Cerebellar cortex (tissue), 1 donor: ENCODE measurements around the gene GAPT.

ENCODE experiments used
- DNase-seq: peaks from one replicate; pipeline ENCODE4 v3.0.0-alpha.2; 2015; ENCODE audit warnings: low spot score

GAPT gene

DNA sequence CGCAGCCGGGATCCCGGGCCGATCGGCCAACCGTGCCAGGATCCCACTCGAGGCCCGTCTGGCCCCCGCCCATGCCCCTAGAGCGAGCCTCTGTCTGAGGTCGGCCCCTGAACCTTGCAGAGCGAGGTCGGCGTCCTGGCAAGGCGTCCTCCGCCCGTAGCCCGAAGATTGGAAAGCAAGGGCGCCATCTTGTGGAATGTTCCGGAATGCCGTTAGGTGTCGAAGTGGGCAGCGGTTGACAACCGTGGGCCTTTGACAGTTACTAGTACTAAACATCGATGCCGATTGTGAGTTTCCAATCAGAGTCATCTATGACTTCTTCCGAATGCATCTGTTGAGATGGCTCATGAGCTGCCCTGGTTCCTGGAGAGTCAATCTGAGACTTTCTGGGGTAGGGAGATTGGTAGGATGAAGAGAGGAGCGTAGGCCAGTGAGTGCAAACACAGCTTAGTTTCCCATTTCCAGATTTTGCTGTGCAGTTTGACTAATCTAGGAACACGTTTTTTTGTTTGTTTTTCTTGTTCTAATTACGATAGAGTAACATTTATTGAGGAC is 30.4 kb upstream of the GAPT start:
- peak; percentile 80 for DNase-seq

DNA sequence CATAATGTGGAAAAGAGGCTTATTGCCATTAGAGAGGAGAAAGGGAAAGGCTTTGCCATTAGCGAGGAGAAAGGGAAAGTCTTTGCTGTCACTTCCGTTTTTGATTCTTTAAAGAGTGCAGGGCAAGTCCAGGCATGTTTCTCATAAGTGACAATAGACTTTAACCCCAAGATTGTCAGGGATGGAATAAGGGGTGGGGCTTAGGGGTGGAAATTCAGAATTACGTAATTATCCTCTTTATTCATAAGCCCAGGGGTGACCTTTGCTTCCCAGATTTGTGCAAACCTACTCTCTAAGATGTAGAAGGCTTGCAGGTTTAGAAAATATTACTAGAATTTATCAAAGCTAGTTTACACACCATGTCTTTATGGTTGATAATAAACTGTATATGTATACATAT is 29.1 kb upstream of the GAPT start:
- DNase-seq = no peak

- DNase-seq = peak; percentile 68
Observed at GRCh38 chr5:58462623-58463230, 28.5 kb upstream of the GAPT start.

DNA sequence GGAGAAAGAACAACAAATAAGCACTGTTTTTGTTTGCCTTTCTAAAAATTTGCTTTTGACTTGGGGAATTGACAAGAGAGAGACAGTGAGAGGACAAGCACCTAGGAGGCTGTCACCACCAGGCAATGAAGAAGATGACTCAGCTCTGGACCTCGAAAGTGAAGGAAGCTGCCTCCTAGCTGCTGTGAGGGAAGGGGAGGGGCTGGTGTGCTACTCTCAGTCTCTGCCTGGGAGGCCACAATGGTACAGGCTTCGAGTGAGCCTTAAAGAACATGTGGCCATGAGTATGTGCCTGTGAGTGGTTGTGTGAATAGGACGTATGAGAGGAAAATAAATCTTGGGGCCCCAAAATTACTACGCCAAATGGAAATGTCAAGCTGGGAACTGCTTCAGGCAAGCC is 24.3 kb upstream of the GAPT start:
- DNase-seq = no peak

- DNase-seq = no peak
Observed at GRCh38 chr5:58469896-58470295, 21.3 kb upstream of the GAPT start.

DNA sequence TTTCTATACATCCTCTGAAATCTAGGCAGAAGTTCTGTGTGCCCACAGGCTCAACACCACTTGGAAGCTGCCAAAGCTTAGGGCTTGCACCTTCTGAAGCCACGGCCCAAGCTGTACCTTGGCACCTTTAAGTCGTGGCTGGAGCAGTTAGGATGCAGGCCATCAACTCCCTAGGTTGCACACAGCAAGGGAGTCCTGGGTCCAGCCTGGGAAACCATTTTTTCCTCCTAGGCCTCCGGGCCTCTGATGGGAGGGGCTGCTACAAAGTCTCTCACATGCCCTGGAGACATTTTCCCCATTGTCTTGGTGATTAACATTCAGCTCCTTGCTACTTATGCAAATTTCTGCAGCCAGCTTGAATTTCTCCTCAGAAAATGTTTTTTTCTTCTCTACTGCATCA is 15.8 kb upstream of the GAPT start:
- no peak for DNase-seq

- DNase-seq = no peak
Observed at GRCh38 chr5:58477760-58478376, 13.4 kb upstream of the GAPT start.

GRCh38 chr5:58481066-58481676 is 10.1 kb upstream of the GAPT start:
- no peak for DNase-seq

DNA sequence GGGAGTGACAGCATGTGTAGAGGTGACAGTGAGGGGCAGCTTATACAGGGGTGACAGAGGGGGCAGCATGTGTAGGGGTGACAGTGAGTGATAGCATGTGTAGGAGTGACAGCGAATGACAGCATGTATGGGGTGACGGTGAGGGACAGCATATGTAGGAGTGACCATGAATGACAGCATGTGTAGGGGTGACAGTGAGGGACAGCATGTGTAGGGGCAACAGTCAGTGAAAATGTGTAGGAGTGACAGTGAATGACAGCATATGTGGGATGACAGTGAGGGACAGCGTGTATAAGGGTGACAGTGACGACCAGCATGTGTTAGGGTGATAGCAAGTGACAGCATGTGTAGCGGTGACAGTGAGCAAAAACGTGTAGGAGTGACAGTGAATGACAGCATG is 9.4 kb upstream of the GAPT start:
- no peak for DNase-seq

GRCh38 chr5:58482536-58482935 is 8.7 kb upstream of the GAPT start:
- DNase-seq = no peak

- DNase-seq = no peak
Observed at GRCh38 chr5:58484505-58484904, 6.7 kb upstream of the GAPT start.

DNA sequence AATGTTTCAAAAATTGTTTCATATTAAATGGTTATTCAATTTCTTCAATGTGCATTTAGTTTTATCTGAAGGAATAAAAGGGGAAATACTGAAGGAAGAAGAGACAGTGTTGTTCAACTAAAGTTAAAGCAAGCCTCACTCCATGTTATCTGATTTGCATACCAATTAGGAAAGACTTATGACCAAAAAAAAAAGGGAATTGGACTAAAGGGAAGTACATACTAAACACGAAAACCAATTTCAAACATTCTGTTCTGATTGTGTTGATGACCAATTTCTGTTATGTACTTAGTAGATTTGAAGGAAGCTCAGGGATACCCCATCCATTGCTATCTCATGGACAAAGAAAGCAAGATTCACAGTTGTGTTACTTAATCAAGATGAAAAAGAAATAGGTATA is 4.9 kb upstream of the GAPT start:
- no peak for DNase-seq

DNA sequence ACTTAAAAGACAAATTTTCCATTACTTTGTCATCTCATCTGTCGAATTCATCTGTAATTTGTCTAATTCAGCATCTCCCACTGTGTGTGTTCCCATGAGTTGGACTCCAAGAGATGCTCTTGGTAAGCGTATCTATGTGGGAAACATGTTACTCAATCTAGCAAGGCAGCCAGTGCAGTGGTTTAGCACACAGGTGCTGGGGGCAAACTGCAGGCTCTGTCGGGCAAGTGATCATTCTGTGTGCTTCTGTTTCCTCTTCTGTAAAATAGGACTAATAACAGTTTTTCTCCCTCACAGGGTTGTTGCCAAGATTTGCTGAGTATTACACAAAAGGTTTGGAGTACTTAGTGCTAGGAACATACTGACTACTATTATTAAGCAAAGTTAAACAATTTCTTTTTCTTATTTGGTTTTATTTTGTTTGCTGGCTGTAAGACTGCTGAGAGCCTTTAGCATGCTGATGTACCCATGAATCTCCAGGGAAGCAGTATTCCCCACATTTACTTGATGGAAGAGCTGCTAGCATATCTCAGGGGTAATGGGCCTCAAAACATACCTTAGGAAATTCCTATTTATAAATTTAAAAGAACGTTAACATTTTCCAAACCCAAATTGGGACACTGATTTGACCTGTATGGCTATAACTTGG is 709 bp upstream of the GAPT start:
- DNase-seq = no peak

GRCh38 chr5:58493141-58493540 is 1.9 kb downstream of the GAPT start:
- DNase-seq = no peak

DNA sequence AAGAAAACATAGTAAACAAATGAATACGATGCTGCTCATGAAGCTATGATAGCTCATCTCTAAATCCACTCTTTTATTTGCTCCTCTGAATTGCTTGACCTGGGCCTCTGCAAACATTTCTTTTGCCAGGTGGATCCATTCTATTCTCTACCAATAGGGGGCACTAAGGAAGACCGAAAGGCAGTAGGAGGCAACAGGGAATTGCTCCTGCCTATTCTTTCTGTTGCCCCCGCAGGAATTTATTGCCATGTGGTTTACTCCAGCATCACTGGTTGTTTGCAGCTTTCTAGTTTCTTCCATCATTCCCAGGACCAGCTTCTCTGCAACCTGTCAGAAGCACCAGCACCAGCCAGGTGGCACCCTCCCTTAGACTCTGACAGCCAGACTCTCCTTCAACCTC is 5.3 kb downstream of the GAPT start:
- DNase-seq = no peak

DNA sequence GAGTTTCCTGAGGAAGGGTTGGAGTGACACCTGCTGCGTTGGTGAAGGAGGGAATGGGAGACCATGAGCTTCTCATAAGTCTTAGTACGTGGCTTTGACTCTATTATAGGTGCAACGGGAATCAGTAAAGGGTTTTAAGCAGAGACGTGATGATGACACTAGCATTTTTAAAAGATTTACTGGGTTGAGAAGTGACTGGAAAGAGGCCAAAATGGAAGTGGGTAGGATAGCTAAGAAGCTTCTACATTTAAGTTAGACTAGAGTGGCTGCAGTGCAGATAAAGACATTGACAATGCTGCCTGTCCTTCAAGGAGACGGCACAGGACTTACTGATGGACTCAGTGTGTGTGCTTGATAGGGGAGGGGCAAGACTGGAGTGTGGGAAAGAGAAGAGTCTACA is 6.2 kb downstream of the GAPT start:
- DNase-seq = no peak

GRCh38 chr5:58497921-58498320 is 6.7 kb downstream of the GAPT start:
- DNase-seq = no peak

DNA sequence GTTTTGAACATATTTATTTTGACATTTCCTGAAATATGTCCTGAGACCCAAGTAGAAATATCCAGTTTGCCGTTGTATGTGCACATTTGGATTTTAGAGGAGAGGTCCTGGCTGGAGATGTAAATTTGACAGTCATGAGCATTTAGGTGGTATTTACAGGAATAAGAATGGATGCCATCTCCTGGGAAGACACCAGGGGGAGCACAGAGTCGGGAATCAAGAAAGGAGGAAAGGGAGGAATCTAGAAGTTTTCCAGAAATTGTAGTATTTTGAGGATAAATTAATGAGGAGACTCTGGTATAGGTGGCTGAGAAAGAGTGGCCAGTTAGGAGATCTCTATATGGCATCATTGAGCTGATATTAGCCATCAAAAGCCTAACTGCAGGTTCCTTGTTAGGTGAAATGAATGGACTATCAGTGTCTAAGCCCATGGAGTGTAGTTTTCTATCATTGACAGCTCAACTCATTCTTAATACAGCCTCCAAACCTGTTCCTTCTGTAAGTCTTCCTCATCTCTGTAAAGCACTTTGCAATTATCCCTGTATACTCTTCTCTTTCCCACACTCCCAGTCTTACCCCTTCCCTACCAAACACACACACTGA is 7.2 kb downstream of the GAPT start:
- DNase-seq = peak; percentile 42

GRCh38 chr5:58499231-58499630 is 8.0 kb downstream of the GAPT start:
- DNase-seq = no peak

DNA sequence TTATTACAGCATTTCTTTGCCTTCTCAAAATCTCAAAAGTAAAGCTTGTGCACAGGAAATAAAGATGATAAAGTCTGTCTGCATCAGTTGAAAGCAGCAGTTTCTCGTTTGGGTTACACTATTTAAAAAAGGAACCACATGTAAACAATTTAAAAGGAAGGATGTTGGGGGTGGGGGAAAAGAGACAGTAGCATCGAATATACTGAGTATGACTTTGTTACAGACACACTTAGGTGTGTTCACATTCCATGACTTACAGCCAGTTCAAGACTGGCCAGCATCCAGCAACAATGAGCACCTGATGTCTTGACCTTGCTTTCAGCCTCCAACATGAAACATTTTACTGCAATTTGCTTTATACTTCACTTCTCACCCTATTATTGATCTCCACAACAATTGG is 8.7 kb downstream of the GAPT start:
- no peak for DNase-seq

DNA sequence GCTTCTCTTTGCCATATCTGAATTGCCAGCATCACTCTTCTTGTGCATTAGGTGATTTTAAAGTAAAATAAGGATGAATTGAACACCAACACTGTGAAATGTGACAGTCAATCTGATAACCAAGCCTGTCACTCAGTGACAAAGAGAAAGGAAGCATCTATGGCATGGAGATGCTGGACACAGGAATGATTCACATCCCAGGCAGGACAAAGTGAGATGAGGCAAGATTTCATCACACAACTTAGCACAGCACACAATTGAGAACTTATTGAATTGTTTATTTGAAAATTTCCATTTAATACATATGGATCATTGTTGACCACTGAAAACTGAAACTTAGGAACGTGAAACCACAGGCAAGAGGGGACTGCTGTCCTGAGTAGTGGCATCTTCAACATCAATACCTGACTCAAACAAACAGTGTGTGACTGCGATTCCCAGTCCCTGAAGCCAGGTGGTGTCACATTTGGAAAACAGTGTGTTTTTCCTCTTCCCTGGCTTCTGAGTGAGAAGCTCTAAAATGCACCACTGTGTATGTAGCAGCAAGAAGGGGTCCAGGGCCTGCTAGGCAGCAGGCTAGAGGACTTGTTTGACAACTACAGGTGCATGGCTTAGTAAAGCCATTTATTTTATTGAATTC is 10.7 kb downstream of the GAPT start:
- DNase-seq = no peak

DNA sequence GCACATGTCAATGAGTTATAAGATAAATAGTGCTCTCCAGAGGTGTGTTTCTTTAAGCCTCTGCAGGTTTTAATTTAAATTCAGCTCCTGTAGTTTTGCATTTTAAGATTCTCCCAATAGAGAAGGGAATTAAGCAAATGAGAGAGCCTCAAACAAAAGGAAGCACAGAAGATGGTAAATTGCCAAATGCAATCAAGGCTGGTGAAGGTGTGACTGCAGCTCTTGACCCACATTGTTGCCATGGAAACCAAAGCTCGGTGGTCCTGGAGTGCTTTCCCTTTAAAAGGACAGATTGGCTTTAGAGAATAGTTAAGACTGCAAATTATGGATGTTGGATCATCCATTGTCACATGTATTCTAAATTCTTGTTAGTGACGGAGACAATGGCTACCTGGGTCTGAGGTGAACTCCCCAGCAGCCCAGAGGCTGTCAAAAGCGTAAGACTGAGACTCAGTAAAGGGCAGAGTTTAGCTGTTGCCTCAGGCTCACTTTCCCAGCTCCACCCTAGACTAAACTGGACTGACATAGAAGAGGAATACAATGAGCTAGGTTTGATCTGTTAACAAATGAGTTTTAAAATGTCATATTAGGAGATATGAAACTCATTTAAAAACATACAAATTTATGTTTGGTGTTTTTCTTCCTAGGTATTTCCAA is 12.3 kb downstream of the GAPT start:
- DNase-seq = no peak
